ENCODE data around the gene PTPRD. TPM values are rescaled to one million over a fixed set of nuclear protein-coding genes. Genes with fewer than 3 reads are reported as not detected.

Gene PTPRD
- total RNA-seq, 1 experiment from 2014 or later: not detected

- ATAC-seq (no peak), DNase-seq (ENCODE audit: low read depth, low spot score) (no peak)
- CTCF ChIA-PET: no interaction called here
- no peaks in the 10 kb centered on the region for H3K27me3 ChIP-seq (ENCODE audit: control insufficient read depth, insufficient read depth, low read length)
- H3K36me3 ChIP-seq (ENCODE audit: control insufficient read depth, insufficient read depth, low read length): no peaks in the 10 kb centered on the region
- no peak overlapping the region for H3K27ac ChIP-seq (ENCODE audit: low read length)
- intact Hi-C loops (cut with micrococcal nuclease; ENCODE audit: unreplicated experiment) (no loop called here), in situ Hi-C loops (cut with HindIII; ENCODE audit: low pct_unique_long_range_greater_than_20kb, low sequenced_read_pairs) (no loop called here)
- POLR2A ChIA-PET: no interaction called here
- no peak overlapping the region for H3K4me3 ChIP-seq (ENCODE audit: low read depth in 2 of 2, low read length in 2 of 2)
- no peaks in the 10 kb centered on the region for H3K9me3 ChIP-seq (ENCODE audit: control insufficient read depth, insufficient read depth, low read depth, low read length)
- no TSS peak for BruUV-seq (replicated peaks)
- H3K4me1 ChIP-seq (ENCODE audit: control insufficient read depth, insufficient read depth, low read length): no peaks in the 10 kb centered on the region
- TF ChIP-seq CTCF (IDR thresholded peaks at IDR 0.05): no peak
- no peak for TF ChIP-seq TCF7L2 (IDR thresholded peaks at IDR 0.05; ENCODE audit: low read depth, low read length)
Observed at GRCh38 chr9:8637626-8638025, 1975.2 kb downstream of the PTPRD start.

GRCh38 chr9:8633784-8634183 is 1979.0 kb downstream of the PTPRD start:
- no peak overlapping the region for H3K4me3 ChIP-seq (ENCODE audit: low read depth in 2 of 2, low read length in 2 of 2)
- no peak for TF ChIP-seq SIN3A (IDR thresholded peaks at IDR 0.05; ENCODE audit: borderline replicate concordance, insufficient read depth, low read depth, low read length)
- TF ChIP-seq POLR2AphosphoS5 (IDR thresholded peaks at IDR 0.05; ENCODE audit: low read depth, low read length): no peak
- no peak for TF ChIP-seq CTCF (IDR thresholded peaks at IDR 0.05)
- DNase-seq (ENCODE audit: low read depth, low spot score): no peak
- H3K4me1 ChIP-seq (ENCODE audit: control insufficient read depth, insufficient read depth, low read length): no peaks in the 10 kb centered on the region
- no peaks in the 10 kb centered on the region for H3K9me3 ChIP-seq (ENCODE audit: control insufficient read depth, insufficient read depth, low read depth, low read length)
- no peaks in the 10 kb centered on the region for H3K36me3 ChIP-seq (ENCODE audit: control insufficient read depth, insufficient read depth, low read length)
- ChIA-PET POLR2A (no interaction called here), CTCF (no interaction called here)
- in situ Hi-C loops (cut with HindIII; ENCODE audit: low pct_unique_long_range_greater_than_20kb, low sequenced_read_pairs): no loop called here
- no peak overlapping the region for H3K27ac ChIP-seq (ENCODE audit: low read length)
- no peak for ATAC-seq
- intact Hi-C loops (cut with micrococcal nuclease; ENCODE audit: unreplicated experiment): no loop called here
- H3K27me3 ChIP-seq (ENCODE audit: control insufficient read depth, insufficient read depth, low read length): no peaks in the 10 kb centered on the region
- BruUV-seq (replicated peaks): no TSS peak

- TF ChIP-seq REST (IDR thresholded peaks at IDR 0.05; ENCODE audit: insufficient read depth in 1 of 2, low read depth in 2 of 2, low read length in 1 of 2) (no peak), TCF7L2 (IDR thresholded peaks at IDR 0.05; ENCODE audit: low read depth, low read length) (no peak), SIN3A (IDR thresholded peaks at IDR 0.05; ENCODE audit: borderline replicate concordance, insufficient read depth, low read depth, low read length) (no peak), CTCF (IDR thresholded peaks at IDR 0.05) (no peak), POLR2AphosphoS5 (IDR thresholded peaks at IDR 0.05; ENCODE audit: low read depth, low read length) (no peak)
- in situ Hi-C loops (cut with HindIII; ENCODE audit: low pct_unique_long_range_greater_than_20kb, low sequenced_read_pairs) (no loop called here), intact Hi-C loops (cut with micrococcal nuclease; ENCODE audit: unreplicated experiment) (no loop called here)
- no peak for ATAC-seq
- ChIA-PET CTCF (no interaction called here), POLR2A (no interaction called here)
- Histone ChIP-seq H3K27me3 (ENCODE audit: control insufficient read depth, insufficient read depth, low read length) (no peaks in the 10 kb centered on the region), H3K9me3 (ENCODE audit: control insufficient read depth, insufficient read depth, low read depth, low read length) (no peaks in the 10 kb centered on the region), H3K27ac (ENCODE audit: low read length) (no peak overlapping the region), H3K4me1 (ENCODE audit: control insufficient read depth, insufficient read depth, low read length) (no peaks in the 10 kb centered on the region), H3K36me3 (ENCODE audit: control insufficient read depth, insufficient read depth, low read length) (no peaks in the 10 kb centered on the region), H3K4me3 (ENCODE audit: low read depth in 2 of 2, low read length in 2 of 2) (no peak overlapping the region)
- BruUV-seq (replicated peaks): no TSS peak
- DNase-seq (ENCODE audit: low read depth, low spot score): no peak
Observed at GRCh38 chr9:8632493-8632892, 1980.3 kb downstream of the PTPRD start.
